ENCODE results near the gene ENPP6. TPM values are rescaled to one million over a fixed set of nuclear protein-coding genes. Genes with fewer than 3 reads are reported as not detected.

Gene ENPP6
- total RNA-seq, 2 experiments from 2014 or later = not detected

DNA sequence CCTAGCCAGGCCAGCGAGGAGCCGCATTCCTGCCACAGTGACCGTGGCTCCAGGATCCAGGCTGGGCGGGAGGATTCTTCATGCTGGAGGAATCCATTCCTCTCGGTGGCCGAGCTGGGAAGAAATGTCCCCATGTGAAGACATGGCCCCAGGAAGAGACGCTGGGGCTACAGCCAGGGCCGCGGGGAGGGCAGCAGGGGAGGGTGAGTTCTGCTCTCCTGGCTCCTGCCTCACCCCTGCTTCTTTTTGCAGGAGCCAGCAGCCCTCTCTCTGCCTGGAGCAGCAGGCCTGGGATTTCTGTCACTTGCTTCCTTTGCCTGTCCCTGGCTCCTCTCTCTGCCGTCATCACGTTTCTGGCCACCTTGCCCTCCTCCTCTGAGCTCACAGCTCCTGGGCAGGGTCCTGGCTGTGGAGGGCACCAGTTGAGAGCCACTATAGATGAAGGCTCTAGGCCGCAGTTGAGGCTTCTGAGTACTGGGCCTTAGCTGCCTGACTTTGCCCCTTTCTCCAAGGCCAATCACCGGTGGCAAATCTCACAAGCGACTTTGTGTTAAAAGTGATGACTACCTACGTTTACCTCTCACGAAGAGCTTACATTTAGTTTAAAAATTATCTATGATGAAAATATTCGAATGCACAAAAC lies 48.3 kb downstream of the ENPP6 start:
- no peaks in the 10 kb centered on the region for H4K20me1 ChIP-seq (ENCODE audit: insufficient read depth, low read length)
- DNase-seq (ENCODE audit: low spot score) = no peak
- no peaks in the 10 kb centered on the region for H3K36me3 ChIP-seq (ENCODE audit: insufficient read depth, low read length)
- H3K9me2 ChIP-seq (ENCODE audit: insufficient read depth, low read length) = no peaks in the 10 kb centered on the region
- ChIA-PET CTCF (ENCODE audit: unreplicated experiment) (no interaction called here), POLR2A (interaction anchor here (0.6 kb wide), 1 partner anchor 211 kb away, joined by 3 read pairs; no protein-coding TSS in a partner anchor)
- H3K4me3 ChIP-seq (ENCODE audit: low read depth, low read length, poor library complexity, severe bottlenecking) = no peak overlapping the region
- intact Hi-C loops (cut with micrococcal nuclease; ENCODE audit: unreplicated experiment) = loop anchor here (10.0 kb wide), 1 partner anchor 695 kb away; no protein-coding TSS in a partner anchor
- H3K4me2 ChIP-seq (ENCODE audit: low read length) = no peak overlapping the region
- H3K9me3 ChIP-seq (ENCODE audit: low read length) = no peaks in the 10 kb centered on the region
- no peak overlapping the region for H3K27ac ChIP-seq (ENCODE audit: low read depth, low read length, poor library complexity, severe bottlenecking)
- no peak for TF ChIP-seq EZH2phosphoT487 (IDR thresholded peaks at IDR 0.05; ENCODE audit: borderline replicate concordance, low read depth, low read length)
- TF ChIP-seq, protein P1, sequence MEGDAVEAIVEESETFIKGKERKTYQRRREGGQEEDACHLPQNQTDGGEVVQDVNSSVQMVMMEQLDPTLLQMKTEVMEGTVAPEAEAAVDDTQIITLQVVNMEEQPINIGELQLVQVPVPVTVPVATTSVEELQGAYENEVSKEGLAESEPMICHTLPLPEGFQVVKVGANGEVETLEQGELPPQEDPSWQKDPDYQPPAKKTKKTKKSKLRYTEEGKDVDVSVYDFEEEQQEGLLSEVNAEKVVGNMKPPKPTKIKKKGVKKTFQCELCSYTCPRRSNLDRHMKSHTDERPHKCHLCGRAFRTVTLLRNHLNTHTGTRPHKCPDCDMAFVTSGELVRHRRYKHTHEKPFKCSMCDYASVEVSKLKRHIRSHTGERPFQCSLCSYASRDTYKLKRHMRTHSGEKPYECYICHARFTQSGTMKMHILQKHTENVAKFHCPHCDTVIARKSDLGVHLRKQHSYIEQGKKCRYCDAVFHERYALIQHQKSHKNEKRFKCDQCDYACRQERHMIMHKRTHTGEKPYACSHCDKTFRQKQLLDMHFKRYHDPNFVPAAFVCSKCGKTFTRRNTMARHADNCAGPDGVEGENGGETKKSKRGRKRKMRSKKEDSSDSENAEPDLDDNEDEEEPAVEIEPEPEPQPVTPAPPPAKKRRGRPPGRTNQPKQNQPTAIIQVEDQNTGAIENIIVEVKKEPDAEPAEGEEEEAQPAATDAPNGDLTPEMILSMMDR (conservative IDR thresholded peaks at IDR 0.05; ENCODE audit: low read length) = no peak
- H3K4me1 ChIP-seq (ENCODE audit: insufficient read depth, low read length, poor library complexity, severe bottlenecking) = no peaks in the 10 kb centered on the region
- H3K79me2 ChIP-seq (ENCODE audit: insufficient read depth, low read depth, low read length) = no peaks in the 10 kb centered on the region
- BruUV-seq (replicated peaks) = no TSS peak
- H2AFZ ChIP-seq (ENCODE audit: low read length) = no peak overlapping the region

DNA sequence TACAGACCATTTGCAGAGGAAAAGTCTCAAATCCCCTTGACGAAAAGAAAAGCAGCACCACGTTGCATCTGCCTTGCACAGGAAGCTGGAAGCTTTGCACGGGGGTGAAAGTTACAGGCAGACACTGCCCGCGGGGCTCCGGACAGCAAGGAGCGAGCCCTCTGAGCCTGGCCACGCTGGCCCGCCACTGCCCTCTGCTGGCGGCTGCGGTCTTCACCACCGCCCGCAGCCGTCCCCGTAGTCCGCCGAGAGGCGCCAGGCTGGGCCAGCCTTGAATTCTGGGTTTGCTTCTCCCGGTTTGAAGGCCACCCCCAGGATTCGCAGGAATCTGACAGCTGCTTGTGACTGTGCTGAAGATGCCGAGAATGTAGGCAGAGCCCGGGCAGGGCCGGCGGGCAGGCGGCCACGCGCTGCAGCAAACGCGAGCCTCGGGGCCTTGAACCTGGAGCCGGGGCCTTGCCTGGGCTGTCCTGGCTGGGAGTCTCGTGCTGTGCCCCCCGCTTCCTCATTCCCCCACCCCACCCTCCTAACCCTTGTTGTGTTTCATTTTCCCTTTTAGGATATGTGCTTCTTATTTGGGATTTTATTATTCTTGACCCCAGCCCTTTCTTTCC lies 49.2 kb downstream of the ENPP6 start:
- ChIA-PET CTCF (ENCODE audit: unreplicated experiment) (no interaction called here), POLR2A (interaction anchor here (0.6 kb wide), 1 partner anchor 357 kb away, joined by 3 read pairs; no protein-coding TSS in a partner anchor)
- no peak overlapping the region for H2AFZ ChIP-seq (ENCODE audit: low read length)
- no peaks in the 10 kb centered on the region for H4K20me1 ChIP-seq (ENCODE audit: insufficient read depth, low read length)
- H3K4me1 ChIP-seq (ENCODE audit: insufficient read depth, low read length, poor library complexity, severe bottlenecking) = no peaks in the 10 kb centered on the region
- no peaks in the 10 kb centered on the region for H3K9me2 ChIP-seq (ENCODE audit: insufficient read depth, low read length)
- no peak overlapping the region for H3K4me3 ChIP-seq (ENCODE audit: low read depth, low read length, poor library complexity, severe bottlenecking)
- no peaks in the 10 kb centered on the region for H3K79me2 ChIP-seq (ENCODE audit: insufficient read depth, low read depth, low read length)
- no peaks in the 10 kb centered on the region for H3K36me3 ChIP-seq (ENCODE audit: insufficient read depth, low read length)
- TF ChIP-seq EZH2phosphoT487 (IDR thresholded peaks at IDR 0.05; ENCODE audit: borderline replicate concordance, low read depth, low read length) = no peak
- TF ChIP-seq, protein P1 (conservative IDR thresholded peaks at IDR 0.05; ENCODE audit: low read length) = peak; percentile 87
- BruUV-seq (replicated peaks) = no TSS peak
- no peak overlapping the region for H3K4me2 ChIP-seq (ENCODE audit: low read length)
- no peak overlapping the region for H3K27ac ChIP-seq (ENCODE audit: low read depth, low read length, poor library complexity, severe bottlenecking)
- intact Hi-C loops (cut with micrococcal nuclease; ENCODE audit: unreplicated experiment) = loop anchor here (1.0 to 10.0 kb wide), 2 partner anchors 328 to 694 kb away; no protein-coding TSS in a partner anchor
- DNase-seq (ENCODE audit: low spot score) = peak; percentile 46
- no peaks in the 10 kb centered on the region for H3K9me3 ChIP-seq (ENCODE audit: low read length)

DNA sequence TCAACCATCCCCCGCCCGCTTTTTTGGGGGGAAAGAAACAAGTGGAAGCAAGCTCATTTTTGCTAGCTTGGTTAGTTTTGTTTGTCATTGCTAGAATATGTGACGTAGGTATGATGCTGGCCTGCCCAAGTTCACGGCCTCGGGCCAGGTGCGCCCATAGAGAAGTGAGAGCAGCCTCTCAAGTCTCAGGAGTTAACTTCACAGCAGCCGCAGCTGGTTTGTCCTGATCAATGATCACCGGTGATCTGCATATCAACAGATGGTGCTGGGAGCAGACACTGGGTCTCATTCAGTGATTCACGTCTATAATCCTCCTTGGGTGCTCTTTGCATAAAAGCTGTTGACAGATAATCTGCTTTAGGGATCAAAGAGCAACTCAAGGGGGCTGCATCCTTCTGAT lies 50.1 kb downstream of the ENPP6 start:
- Histone ChIP-seq H3K27ac (ENCODE audit: low read depth, low read length, poor library complexity, severe bottlenecking) (no peak overlapping the region), H3K9me3 (ENCODE audit: low read length) (no peaks in the 10 kb centered on the region), H3K4me3 (ENCODE audit: low read depth, low read length, poor library complexity, severe bottlenecking) (no peak overlapping the region), H2AFZ (ENCODE audit: low read length) (no peak overlapping the region), H4K20me1 (ENCODE audit: insufficient read depth, low read length) (no peaks in the 10 kb centered on the region), H3K9me2 (ENCODE audit: insufficient read depth, low read length) (no peaks in the 10 kb centered on the region), H3K4me1 (ENCODE audit: insufficient read depth, low read length, poor library complexity, severe bottlenecking) (no peaks in the 10 kb centered on the region), H3K4me2 (ENCODE audit: low read length) (no peak overlapping the region), H3K79me2 (ENCODE audit: insufficient read depth, low read depth, low read length) (no peaks in the 10 kb centered on the region), H3K36me3 (ENCODE audit: insufficient read depth, low read length) (no peaks in the 10 kb centered on the region)
- DNase-seq (ENCODE audit: low spot score) = peak; percentile 13
- ChIA-PET POLR2A (no interaction called here), CTCF (ENCODE audit: unreplicated experiment) (interaction anchor here (0.9 kb wide), 1 partner anchor 9 kb away, joined by 3 read pairs; no protein-coding TSS in a partner anchor)
- TF ChIP-seq, protein P1 (conservative IDR thresholded peaks at IDR 0.05; ENCODE audit: low read length) = no peak
- BruUV-seq (replicated peaks) = no TSS peak
- intact Hi-C loops (cut with micrococcal nuclease; ENCODE audit: unreplicated experiment) = loop anchor here (10.0 kb wide), 1 partner anchor 693 kb away; no protein-coding TSS in a partner anchor

Data from OCI-LY7 (cell line).